HG03108 (cell line): ENCODE results near the gene RNU5B-1.
"Not testable (repeated sequence)": the region's sequence is repeated elsewhere in the genome, so short reads cannot be mapped to it uniquely, and the experiment has no call there.

Experiments
- ATAC-seq: cut with Tn5 transposase; IDR thresholded peaks from one replicate; pipeline ENCODE4 v1.9.1; 2021; ENCODE audit warnings: moderate library complexity; ENCODE audit not compliant: unreplicated experiment

The RNU5B-1 gene

GRCh38 chr15:65304381-65305149 lies at the start of gene RNU5B-1:
TSS of gene RNU5B-1 (plus strand) at chr15:65304677.
- peak; percentile 59 for ATAC-seq

- ATAC-seq, result no peak
Observed at GRCh38 chr15:65254758-65255157, 49.7 kb upstream of the RNU5B-1 start.

GRCh38 chr15:65255486-65256140 lies 48.9 kb upstream of the RNU5B-1 start:
- no peak for ATAC-seq

- ATAC-seq, result no peak
Observed at GRCh38 chr15:65258375-65259262, 45.9 kb upstream of the RNU5B-1 start.

GRCh38 chr15:65259367-65259797 lies 45.1 kb upstream of the RNU5B-1 start:
- no peak for ATAC-seq

- ATAC-seq, result no peak
Observed at GRCh38 chr15:65260968-65261367, 43.5 kb upstream of the RNU5B-1 start.

GRCh38 chr15:65263313-65263712 lies 41.2 kb upstream of the RNU5B-1 start:
- no peak for ATAC-seq

- ATAC-seq, result no peak
Observed at GRCh38 chr15:65264863-65265430, 39.5 kb upstream of the RNU5B-1 start.

- no peak for ATAC-seq
Observed at GRCh38 chr15:65266469-65266868, 38.0 kb upstream of the RNU5B-1 start.

- no peak for ATAC-seq
Observed at GRCh38 chr15:65268411-65268810, 36.1 kb upstream of the RNU5B-1 start.

GRCh38 chr15:65270811-65271545 lies 33.5 kb upstream of the RNU5B-1 start:
- not testable (repeated sequence) for ATAC-seq

- no peak for ATAC-seq
Observed at GRCh38 chr15:65275104-65275727, 29.3 kb upstream of the RNU5B-1 start.

GRCh38 chr15:65275728-65276126 lies 28.8 kb upstream of the RNU5B-1 start:
- ATAC-seq, result no peak

- ATAC-seq, result no peak
Observed at GRCh38 chr15:65277015-65277414, 27.5 kb upstream of the RNU5B-1 start.

- ATAC-seq, result no peak
Observed at GRCh38 chr15:65278480-65278879, 26.0 kb upstream of the RNU5B-1 start.

- ATAC-seq, result no peak
Observed at GRCh38 chr15:65285291-65286068, 19.0 kb upstream of the RNU5B-1 start.

GRCh38 chr15:65286069-65286703 lies 18.3 kb upstream of the RNU5B-1 start:
- ATAC-seq, result peak; percentile 24

- ATAC-seq, result peak; percentile 89
Observed at GRCh38 chr15:65286704-65287519, 17.6 kb upstream of the RNU5B-1 start, which contains the start of gene PARP16. TSS of gene PARP16 (minus strand) at chr15:65286883. CDS start at chr15:65286426, 457 bp downstream.
